ENCODE results near the gene PDRG1. TPM values are rescaled to one million over a fixed set of nuclear protein-coding genes. Genes with fewer than 3 reads are reported as not detected.

The PDRG1 gene
- total RNA-seq, 2 experiments from 2014 or later, result 13.1 to 13.4 TPM

DNA sequence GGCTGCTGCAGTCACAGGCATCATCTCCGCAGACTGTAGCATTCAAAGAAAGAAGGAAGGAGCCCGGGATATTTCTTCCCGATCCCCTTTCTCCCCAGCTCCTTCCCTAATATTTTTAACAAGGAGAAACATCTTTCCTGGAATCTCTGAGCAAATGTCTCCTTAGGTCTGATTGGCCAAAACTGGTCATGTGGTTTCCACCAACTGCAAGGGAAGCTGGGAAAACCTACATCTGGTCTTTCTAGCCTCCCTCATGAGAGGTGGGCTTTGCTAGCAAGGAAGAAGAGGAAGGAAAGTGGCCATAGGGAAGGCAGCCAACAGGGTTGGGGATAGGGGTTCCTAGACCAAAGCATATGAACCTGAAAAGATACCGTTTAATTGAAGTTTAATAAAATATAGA lies 35.1 kb downstream of the PDRG1 start:
- no peaks in the 10 kb centered on the region for H3K36me3 Mint-ChIP-seq
- no peak overlapping the region for H3K27ac Mint-ChIP-seq
- ATAC-seq (ENCODE audit: low read depth) (no peak), DNase-seq (no peak)
- POLR2A ChIA-PET, result no interaction called here
- H3K9me3 Mint-ChIP-seq, result no peaks in the 10 kb centered on the region
- H3K4me3 Mint-ChIP-seq, result no peak overlapping the region
- no peaks in the 10 kb centered on the region for H3K4me1 Mint-ChIP-seq
- H3K27me3 Mint-ChIP-seq, result peaks cover 2% of the 10 kb centered on the region

- H3K27ac Mint-ChIP-seq, result no peak overlapping the region
- no peaks in the 10 kb centered on the region for H3K36me3 Mint-ChIP-seq
- no peak for DNase-seq
- H3K4me1 Mint-ChIP-seq, result no peaks in the 10 kb centered on the region
- POLR2A ChIA-PET, result no interaction called here
- H3K4me3 Mint-ChIP-seq, result no peak overlapping the region
- no peaks in the 10 kb centered on the region for H3K9me3 Mint-ChIP-seq
- peaks cover 2% of the 10 kb centered on the region for H3K27me3 Mint-ChIP-seq
- no peak for ATAC-seq (ENCODE audit: low read depth)
These were observed 36.2 kb downstream of the PDRG1 start for GRCh38 chr20:31915491-31916280.

GRCh38 chr20:31914170-31914569 lies 37.7 kb downstream of the PDRG1 start:
- H3K4me1 Mint-ChIP-seq, result no peaks in the 10 kb centered on the region
- ATAC-seq (ENCODE audit: low read depth), result no peak
- POLR2A ChIA-PET, result no interaction called here
- H3K27ac Mint-ChIP-seq, result no peak overlapping the region
- DNase-seq, result no peak
- no peaks in the 10 kb centered on the region for H3K9me3 Mint-ChIP-seq
- H3K36me3 Mint-ChIP-seq, result no peaks in the 10 kb centered on the region
- peaks cover 2% of the 10 kb centered on the region for H3K27me3 Mint-ChIP-seq
- no peak overlapping the region for H3K4me3 Mint-ChIP-seq

DNA sequence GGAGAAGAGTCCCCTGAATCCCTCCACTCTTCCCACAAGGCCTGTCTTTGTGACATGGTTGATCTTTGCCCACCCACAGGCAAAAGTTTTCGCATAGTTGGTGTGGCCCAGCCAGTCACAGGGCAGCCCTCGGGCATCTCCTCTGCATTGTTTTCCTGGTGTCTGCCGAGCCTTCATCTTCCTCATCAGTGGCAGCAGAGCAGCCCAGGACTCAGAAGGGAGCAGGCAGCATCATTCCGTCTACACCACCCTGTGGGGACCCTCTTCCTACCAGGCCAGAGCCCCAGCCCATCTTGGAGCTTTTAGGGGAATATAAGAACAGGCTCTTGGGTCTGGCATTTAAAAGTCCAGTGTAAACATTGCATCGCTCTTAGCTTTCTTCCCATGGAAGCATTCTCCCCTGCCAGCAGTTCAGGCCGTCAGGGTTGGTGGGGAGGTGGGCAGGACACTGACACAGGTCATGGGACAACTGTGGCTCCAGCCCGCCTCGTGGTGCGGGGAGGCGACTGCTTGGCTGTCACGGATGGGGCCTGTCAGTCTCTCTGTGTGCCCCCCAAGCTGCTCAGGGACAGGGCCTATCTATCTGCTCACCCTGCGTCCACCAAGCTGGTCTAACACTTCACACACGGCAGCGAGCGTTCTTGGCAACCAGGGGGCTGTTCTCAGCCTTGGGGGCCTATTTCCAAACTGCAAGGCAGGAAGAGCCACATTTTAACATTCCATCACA lies 38.3 kb downstream of the PDRG1 start:
- no peaks in the 10 kb centered on the region for H3K36me3 Mint-ChIP-seq
- H3K4me3 Mint-ChIP-seq, result no peak overlapping the region
- POLR2A ChIA-PET, result no interaction called here
- ATAC-seq (ENCODE audit: low read depth), result no peak
- no peaks in the 10 kb centered on the region for H3K4me1 Mint-ChIP-seq
- H3K9me3 Mint-ChIP-seq, result no peaks in the 10 kb centered on the region
- H3K27ac Mint-ChIP-seq, result no peak overlapping the region
- no peak for DNase-seq
- peaks cover 2% of the 10 kb centered on the region for H3K27me3 Mint-ChIP-seq

GRCh38 chr20:31910071-31910803 lies 41.6 kb downstream of the PDRG1 start:
- POLR2A ChIA-PET, result no interaction called here
- no peak overlapping the region for H3K4me3 Mint-ChIP-seq
- H3K4me1 Mint-ChIP-seq, result no peaks in the 10 kb centered on the region
- DNase-seq, result no peak
- no peak overlapping the region for H3K27ac Mint-ChIP-seq
- H3K36me3 Mint-ChIP-seq, result no peaks in the 10 kb centered on the region
- ATAC-seq (ENCODE audit: low read depth), result no peak
- no peaks in the 10 kb centered on the region for H3K27me3 Mint-ChIP-seq
- no peaks in the 10 kb centered on the region for H3K9me3 Mint-ChIP-seq

DNA sequence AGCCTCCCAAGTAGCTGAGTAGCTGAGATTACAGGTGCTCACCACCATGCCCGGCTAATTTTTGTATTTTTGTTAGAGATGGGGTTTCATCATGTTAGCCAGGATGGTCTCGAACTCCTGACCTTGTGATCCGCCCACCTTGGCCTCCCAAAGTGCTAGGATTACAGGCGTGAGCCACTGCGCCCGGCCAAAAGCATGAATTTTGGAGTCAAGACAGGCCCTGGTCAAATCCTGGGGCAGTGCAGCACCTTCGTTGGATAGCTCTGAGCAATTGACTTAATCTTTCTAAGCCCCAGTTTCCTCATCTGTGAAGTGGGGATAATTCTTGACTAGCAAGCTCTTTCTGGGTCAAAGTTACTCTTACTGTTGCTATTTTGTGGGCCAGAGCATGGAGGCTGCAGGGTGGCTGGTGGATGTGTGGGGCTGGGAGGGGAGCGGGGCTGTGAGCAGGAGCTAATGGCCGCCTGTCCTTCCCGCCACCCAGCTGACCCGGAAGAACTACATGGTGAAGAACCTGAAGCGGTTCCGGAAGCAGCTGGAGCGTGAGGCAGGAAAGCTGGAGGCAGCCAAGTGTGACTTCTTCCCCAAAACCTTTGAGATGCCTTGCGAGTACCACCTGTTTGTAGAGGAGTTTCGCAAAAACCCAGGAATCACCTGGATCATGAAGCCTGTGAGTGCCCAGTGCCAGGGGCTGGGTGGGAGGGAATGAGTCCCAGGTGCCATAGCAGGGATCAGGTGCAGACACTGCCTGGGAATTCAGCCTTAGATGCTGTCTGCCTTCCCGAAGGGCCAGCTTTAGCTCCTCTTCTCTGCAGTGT lies 42.4 kb downstream of the PDRG1 start:
- Mint-ChIP-seq H3K4me1 (no peaks in the 10 kb centered on the region), H3K27ac (no peak overlapping the region), H3K4me3 (no peak overlapping the region), H3K9me3 (no peaks in the 10 kb centered on the region), H3K36me3 (no peaks in the 10 kb centered on the region), H3K27me3 (peaks cover 2% of the 10 kb centered on the region)
- DNase-seq, result no peak
- POLR2A ChIA-PET, result no interaction called here
- no peak for ATAC-seq (ENCODE audit: low read depth)

- no peaks in the 10 kb centered on the region for H3K4me1 Mint-ChIP-seq
- H3K36me3 Mint-ChIP-seq, result no peaks in the 10 kb centered on the region
- no peak overlapping the region for H3K27ac Mint-ChIP-seq
- no peak overlapping the region for H3K4me3 Mint-ChIP-seq
- peaks cover 2% of the 10 kb centered on the region for H3K27me3 Mint-ChIP-seq
- no peak for ATAC-seq (ENCODE audit: low read depth)
- POLR2A ChIA-PET, result interaction anchor here (0.6 kb wide), 1 partner anchor 234 kb away, joined by 6 read pairs; no protein-coding TSS in a partner anchor
- no peak for DNase-seq
- no peaks in the 10 kb centered on the region for H3K9me3 Mint-ChIP-seq
These were observed 43.4 kb downstream of the PDRG1 start for GRCh38 chr20:31908424-31908823.

DNA sequence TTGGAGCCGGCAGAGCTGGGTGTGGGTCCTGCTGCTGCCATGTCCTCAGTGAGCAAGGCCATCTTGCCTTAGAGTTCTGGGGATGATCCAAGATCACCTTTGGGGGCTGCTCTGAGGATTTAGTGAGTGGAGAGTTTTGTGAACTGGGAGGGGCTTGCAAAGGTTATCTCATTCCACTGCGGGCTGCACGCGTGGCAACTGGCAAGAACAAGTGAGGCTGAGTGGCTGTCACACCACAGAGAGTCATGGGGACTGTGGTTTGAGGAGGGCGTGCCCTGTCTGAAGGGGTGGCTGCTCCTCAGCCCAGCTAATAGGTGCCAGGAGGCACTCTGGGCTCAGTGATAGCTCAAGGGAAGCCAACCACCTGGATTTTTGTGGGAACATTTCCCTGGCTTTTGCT lies 43.8 kb downstream of the PDRG1 start:
- ATAC-seq (ENCODE audit: low read depth), result no peak
- DNase-seq, result no peak
- H3K36me3 Mint-ChIP-seq, result no peaks in the 10 kb centered on the region

DNA sequence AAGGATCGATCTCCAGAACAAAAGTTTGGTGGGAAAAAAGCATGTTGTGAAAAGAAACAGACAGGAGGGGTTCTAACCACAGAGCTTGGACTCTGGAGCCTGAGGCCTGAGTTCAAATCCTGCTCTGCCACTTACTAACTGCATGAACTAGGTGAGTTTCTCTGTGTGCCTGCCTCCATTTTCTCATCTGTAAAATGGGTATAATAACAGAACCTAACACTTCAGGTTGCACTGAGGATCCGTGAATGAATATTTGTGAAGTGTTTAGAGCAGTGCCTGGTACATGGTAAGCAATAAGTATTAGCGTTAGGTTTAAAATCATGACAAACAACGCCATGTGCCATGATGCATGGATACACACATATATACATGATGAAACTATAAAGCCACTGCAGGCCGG lies 44.8 kb downstream of the PDRG1 start:
- Mint-ChIP-seq H3K27ac (no peak overlapping the region), H3K9me3 (no peaks in the 10 kb centered on the region), H3K4me3 (no peak overlapping the region), H3K36me3 (no peaks in the 10 kb centered on the region), H3K4me1 (no peaks in the 10 kb centered on the region), H3K27me3 (peaks cover 2% of the 10 kb centered on the region)
- POLR2A ChIA-PET, result no interaction called here
- ATAC-seq (ENCODE audit: low read depth), result no peak
- DNase-seq, result no peak

More for the DNA sequence above, 43.8 kb downstream of the PDRG1 start:
- Mint-ChIP-seq H3K4me3 (no peak overlapping the region), H3K27ac (no peak overlapping the region), H3K4me1 (no peaks in the 10 kb centered on the region), H3K27me3 (peaks cover 2% of the 10 kb centered on the region), H3K9me3 (no peaks in the 10 kb centered on the region)
- POLR2A ChIA-PET, result no interaction called here

DNA sequence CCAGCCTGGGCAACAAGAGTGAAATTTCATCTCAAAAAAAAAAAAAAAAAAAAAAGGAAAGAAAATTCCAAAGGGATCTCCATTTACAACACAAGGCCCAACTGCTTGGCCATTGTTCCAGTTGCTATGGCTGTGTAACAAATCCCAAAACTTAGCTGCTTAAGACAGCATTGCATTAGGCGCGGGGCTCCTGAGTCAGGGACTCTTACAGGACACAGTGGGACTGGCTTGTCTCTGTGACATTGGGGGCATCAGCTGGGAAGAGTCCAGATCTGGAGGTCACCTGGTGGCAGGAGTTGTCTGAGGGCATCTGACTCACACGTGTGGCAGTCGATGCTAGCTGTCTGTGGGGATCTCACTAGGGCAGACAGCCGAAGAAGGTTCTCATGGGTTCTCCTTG lies 45.8 kb downstream of the PDRG1 start:
- H3K27me3 Mint-ChIP-seq, result peaks cover 2% of the 10 kb centered on the region
- H3K36me3 Mint-ChIP-seq, result no peaks in the 10 kb centered on the region
- POLR2A ChIA-PET, result no interaction called here
- H3K4me1 Mint-ChIP-seq, result no peaks in the 10 kb centered on the region
- no peaks in the 10 kb centered on the region for H3K9me3 Mint-ChIP-seq
- DNase-seq (no peak), ATAC-seq (ENCODE audit: low read depth) (no peak)
- no peak overlapping the region for H3K4me3 Mint-ChIP-seq
- no peak overlapping the region for H3K27ac Mint-ChIP-seq

GRCh38 chr20:31903627-31904386 lies 48.0 kb downstream of the PDRG1 start:
- Mint-ChIP-seq H3K36me3 (no peaks in the 10 kb centered on the region), H3K4me1 (no peaks in the 10 kb centered on the region), H3K4me3 (no peak overlapping the region), H3K27me3 (peaks cover 2% of the 10 kb centered on the region), H3K9me3 (no peaks in the 10 kb centered on the region), H3K27ac (no peak overlapping the region)
- POLR2A ChIA-PET, result interaction anchor here (0.7 kb wide), 2 partner anchors 9 to 785 kb away, joined by 4 to 5 read pairs; no protein-coding TSS in a partner anchor
- no peak for ATAC-seq (ENCODE audit: low read depth)
- no peak for DNase-seq

DNA sequence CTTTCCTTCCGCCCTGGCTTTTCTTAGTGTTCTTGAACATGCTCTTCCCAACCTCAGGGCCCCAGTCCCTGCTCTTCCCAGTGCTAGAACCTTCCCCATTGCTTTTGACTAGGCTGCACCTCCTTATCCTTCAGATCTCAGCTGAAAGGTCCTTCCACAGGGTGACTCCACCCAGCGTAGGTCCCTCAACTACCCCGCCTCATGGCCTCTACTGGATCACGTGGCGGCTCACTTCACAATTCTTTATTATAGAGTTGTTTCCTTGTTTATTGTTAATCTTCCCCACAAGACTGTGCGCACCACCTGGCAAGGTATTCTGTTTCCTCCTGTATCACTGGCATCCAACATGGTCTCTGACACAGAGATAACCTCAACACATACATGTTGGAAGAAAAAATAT lies 50.2 kb downstream of the PDRG1 start:
- DNase-seq, result no peak
- POLR2A ChIA-PET, result no interaction called here
- H3K27me3 Mint-ChIP-seq, result peaks cover 2% of the 10 kb centered on the region

More for the DNA sequence above, 50.2 kb downstream of the PDRG1 start:
- Mint-ChIP-seq H3K4me1 (no peaks in the 10 kb centered on the region), H3K4me3 (no peak overlapping the region), H3K9me3 (no peaks in the 10 kb centered on the region), H3K36me3 (no peaks in the 10 kb centered on the region), H3K27ac (no peak overlapping the region)
- ATAC-seq (ENCODE audit: low read depth), result no peak

Data from activated naive CD8-positive, alpha-beta T cell treated with anti-CD3 and anti-CD28 coated beads, Interleukin-2, amount 10 ng/mL, durations not matched to agents 7 days and 5 days (primary cell).